ENCODE measurements around the gene WNT9A.
"Not testable (repeated sequence)": the region's sequence is repeated elsewhere in the genome, so short reads cannot be mapped to it uniquely, and the experiment has no call there.

DNA sequence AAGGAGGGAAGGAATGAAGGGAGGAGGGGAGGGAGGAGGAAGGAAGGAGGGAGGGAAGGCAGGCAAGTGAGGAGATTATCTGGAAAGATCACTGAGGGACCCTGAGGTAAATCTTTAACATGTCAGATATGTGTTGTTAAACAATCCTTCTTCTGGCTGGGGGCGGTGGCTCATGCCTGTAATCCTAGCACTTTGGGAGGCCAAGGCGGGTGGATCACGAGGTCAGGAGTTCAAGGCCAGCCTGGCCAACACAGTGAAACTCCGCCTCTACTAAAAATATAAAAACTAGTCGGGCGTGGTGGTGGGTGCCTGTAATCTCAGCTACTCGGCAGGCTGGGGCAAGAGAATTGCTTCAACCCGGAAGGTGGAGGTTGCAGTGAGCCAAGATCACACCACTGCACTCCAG is 37.8 kb downstream of the WNT9A start:
- TF ChIP-seq, protein P1, sequence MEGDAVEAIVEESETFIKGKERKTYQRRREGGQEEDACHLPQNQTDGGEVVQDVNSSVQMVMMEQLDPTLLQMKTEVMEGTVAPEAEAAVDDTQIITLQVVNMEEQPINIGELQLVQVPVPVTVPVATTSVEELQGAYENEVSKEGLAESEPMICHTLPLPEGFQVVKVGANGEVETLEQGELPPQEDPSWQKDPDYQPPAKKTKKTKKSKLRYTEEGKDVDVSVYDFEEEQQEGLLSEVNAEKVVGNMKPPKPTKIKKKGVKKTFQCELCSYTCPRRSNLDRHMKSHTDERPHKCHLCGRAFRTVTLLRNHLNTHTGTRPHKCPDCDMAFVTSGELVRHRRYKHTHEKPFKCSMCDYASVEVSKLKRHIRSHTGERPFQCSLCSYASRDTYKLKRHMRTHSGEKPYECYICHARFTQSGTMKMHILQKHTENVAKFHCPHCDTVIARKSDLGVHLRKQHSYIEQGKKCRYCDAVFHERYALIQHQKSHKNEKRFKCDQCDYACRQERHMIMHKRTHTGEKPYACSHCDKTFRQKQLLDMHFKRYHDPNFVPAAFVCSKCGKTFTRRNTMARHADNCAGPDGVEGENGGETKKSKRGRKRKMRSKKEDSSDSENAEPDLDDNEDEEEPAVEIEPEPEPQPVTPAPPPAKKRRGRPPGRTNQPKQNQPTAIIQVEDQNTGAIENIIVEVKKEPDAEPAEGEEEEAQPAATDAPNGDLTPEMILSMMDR (IDR thresholded peaks at IDR 0.05): not testable (repeated sequence)
- not testable (repeated sequence) for TF ChIP-seq POLR2A (IDR thresholded peaks at IDR 0.05)

All from upper lobe of left lung (tissue), 4 donors.